ENCODE results near the gene HMGB1.

DNA sequence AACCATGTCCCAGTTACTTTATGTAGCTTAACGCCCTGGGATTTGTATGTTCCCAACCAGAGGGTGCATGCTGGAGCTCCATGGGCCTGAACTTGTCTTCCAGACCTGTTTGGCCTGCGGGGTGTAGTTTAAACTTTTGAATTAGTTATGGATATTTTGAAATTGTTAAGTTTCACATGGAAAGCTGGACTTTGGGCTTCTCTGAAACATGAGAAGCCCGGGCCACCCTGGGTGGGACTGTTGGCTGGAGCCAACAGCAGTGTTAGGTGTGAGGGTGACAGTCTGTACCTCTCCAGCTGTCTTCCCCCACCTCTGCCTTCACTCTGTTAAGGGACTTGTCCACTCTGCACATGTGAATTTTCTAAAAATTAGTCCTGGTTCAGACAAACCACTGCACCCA, 41.8 kb downstream of the HMGB1 start:
- TF ChIP-seq, protein P1, sequence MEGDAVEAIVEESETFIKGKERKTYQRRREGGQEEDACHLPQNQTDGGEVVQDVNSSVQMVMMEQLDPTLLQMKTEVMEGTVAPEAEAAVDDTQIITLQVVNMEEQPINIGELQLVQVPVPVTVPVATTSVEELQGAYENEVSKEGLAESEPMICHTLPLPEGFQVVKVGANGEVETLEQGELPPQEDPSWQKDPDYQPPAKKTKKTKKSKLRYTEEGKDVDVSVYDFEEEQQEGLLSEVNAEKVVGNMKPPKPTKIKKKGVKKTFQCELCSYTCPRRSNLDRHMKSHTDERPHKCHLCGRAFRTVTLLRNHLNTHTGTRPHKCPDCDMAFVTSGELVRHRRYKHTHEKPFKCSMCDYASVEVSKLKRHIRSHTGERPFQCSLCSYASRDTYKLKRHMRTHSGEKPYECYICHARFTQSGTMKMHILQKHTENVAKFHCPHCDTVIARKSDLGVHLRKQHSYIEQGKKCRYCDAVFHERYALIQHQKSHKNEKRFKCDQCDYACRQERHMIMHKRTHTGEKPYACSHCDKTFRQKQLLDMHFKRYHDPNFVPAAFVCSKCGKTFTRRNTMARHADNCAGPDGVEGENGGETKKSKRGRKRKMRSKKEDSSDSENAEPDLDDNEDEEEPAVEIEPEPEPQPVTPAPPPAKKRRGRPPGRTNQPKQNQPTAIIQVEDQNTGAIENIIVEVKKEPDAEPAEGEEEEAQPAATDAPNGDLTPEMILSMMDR (IDR thresholded peaks at IDR 0.05), result no peak
- TF ChIP-seq POLR2A (IDR thresholded peaks at IDR 0.05), result no peak

Data from uterus (tissue), 2 donors.